Measurements from ENCODE around the gene TUBA1C.

TUBA1C gene

GRCh38 chr12:49283541-49284429 lies 18.9 kb downstream of the TUBA1C start:
- no peak for DNase-seq (ENCODE audit: low read depth, low spot score)

- DNase-seq (ENCODE audit: low read depth, low spot score) = no peak
Observed at GRCh38 chr12:49284672-49285071, 19.8 kb downstream of the TUBA1C start.

GRCh38 chr12:49287876-49288275 lies 23.0 kb downstream of the TUBA1C start:
- DNase-seq (ENCODE audit: low read depth, low spot score) = no peak

DNA sequence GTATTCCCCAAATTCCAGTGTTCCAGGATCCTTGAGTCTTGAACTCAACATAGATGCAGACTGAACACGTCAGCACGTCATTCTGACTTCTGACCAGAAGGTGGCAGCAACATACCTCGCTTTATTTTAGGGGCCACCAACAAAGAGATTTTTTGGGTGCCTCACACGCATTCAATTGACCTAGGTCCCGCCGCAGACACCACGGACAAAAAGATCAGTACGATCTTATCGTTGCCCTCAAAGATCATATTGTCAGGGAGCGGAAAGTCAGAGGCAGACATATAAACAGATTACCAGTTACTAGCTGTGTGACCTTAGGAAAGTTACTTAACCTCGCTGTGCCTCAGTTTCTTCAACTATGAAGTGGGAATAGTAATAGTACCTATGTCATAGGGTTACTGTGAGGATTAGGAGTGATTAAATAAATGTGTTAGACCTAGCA lies 23.6 kb downstream of the TUBA1C start:
- DNase-seq (ENCODE audit: low read depth, low spot score) = no peak

GRCh38 chr12:49288922-49289555 lies 24.2 kb downstream of the TUBA1C start:
- DNase-seq (ENCODE audit: low read depth, low spot score) = no peak

- no peak for DNase-seq (ENCODE audit: low read depth, low spot score)
Observed at GRCh38 chr12:49292729-49293055, 27.8 kb downstream of the TUBA1C start.

GRCh38 chr12:49293056-49293956 lies 28.4 kb downstream of the TUBA1C start:
- DNase-seq (ENCODE audit: low read depth, low spot score) = no peak

DNA sequence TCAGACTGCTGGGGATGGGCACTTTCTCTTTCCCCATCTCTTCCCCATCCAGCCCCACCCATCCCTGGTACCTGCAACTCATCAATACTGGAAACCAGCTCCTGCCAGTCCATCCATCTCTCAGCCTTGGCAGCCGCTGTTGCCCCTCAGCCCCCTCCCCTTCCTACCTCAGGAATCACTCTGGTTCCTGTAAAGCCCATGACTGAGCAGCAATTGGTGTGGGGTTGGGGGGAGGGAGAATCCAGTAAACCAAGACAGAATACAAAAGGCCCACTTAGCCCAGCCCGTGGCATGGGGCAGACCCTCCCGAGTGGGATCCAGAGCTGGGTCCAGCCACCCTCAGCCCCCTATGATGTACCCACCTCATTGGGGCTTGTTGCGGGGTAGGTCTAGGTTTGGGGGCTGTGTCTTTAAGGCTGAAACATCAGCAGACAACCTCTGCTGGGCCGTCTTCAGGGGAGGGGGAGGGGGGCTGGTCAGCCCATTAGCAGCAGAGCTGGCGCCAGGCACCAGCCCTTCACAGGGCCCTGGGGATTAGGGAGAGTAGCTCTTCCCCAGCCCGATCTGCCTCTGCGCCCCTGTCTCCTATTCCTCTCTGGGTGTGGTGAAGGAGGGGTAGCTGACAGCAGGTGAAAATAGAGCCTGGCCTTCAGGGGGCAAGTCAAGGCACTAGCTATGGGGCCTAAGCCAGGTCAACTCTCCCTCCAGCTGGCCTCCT lies 29.4 kb downstream of the TUBA1C start:
- no peak for DNase-seq (ENCODE audit: low read depth, low spot score)

GRCh38 chr12:49294804-49295081 lies 29.9 kb downstream of the TUBA1C start:
- no peak for DNase-seq (ENCODE audit: low read depth, low spot score)

DNA sequence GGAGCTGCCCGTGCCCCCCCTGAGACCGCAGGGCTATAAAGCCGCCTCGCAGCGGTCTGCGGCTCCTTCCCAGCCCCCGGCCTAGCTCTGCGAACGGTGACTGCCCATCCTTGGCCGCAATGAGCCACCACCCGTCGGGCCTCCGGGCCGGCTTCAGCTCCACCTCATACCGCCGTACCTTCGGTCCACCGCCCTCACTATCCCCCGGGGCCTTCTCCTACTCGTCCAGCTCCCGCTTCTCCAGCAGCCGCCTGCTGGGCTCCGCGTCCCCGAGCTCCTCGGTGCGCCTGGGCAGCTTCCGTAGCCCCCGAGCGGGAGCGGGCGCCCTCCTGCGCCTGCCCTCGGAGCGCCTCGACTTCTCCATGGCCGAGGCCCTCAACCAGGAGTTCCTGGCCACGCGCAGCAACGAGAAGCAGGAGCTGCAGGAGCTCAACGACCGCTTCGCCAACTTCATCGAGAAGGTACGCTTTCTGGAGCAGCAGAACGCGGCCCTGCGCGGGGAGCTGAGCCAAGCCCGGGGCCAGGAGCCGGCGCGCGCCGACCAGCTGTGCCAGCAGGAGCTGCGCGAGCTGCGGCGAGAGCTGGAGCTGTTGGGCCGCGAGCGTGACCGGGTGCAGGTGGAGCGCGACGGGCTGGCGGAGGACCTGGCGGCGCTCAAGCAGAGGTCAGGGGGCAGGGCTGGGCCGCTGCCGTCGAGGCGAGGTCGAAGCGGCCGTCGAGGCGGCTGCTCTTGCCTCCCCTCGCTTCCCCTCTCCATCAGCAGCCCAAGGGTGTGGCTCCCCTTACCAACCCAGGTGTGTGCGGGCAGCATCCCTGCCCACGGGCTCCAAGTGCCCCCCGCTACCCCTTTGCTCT lies 30.4 kb downstream of the TUBA1C start, which contains the start of gene PRPH:
PRPH (plus strand) TSS at position 66 of the 855 bp plus-strand sequence; CDS start at position 120, 54 bp downstream.
- no peak for DNase-seq (ENCODE audit: low read depth, low spot score)

DNA sequence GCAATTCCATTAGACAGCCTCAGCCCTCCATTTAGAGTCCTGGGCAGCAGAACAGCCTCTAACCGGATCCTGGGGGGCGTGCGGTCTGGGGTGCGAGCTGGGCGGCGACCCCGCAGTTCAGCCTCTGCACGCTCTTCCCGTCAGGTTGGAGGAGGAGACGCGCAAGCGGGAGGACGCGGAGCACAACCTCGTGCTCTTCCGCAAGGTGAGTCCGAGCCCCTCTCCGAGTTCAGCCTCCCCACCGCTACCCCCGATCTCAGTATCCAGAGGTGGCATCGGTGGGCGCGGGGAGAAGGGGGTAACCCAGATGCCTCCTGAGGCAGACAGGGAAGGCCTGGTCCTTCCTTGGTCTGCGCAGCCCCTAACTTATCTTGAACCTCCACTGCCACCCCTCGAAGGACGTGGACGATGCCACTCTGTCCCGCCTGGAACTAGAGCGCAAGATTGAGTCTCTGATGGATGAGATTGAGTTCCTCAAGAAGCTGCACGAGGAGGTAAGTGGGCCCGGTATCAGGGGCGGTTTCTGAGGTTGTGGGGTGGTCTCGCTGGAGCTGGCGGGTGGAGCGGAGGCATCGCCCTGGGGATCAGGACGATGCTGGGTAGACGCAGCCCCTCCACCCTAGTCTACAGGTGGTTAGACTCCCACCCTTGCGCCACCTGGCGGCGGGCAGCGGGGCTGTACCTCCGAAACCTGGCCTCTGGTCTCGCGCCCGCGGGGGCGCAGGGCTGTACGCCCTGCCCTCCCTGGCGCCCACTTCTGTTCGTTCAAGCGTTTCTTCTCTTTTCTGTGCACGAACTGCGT lies 31.4 kb downstream of the TUBA1C start:
- no peak for DNase-seq (ENCODE audit: low read depth, low spot score)

GRCh38 chr12:49296836-49297694 lies 32.2 kb downstream of the TUBA1C start:
- no peak for DNase-seq (ENCODE audit: low read depth, low spot score)

GRCh38 chr12:49297695-49298060 lies 32.8 kb downstream of the TUBA1C start:
- no peak for DNase-seq (ENCODE audit: low read depth, low spot score)

- no peak for DNase-seq (ENCODE audit: low read depth, low spot score)
Observed at GRCh38 chr12:49298160-49298559, 33.3 kb downstream of the TUBA1C start.

DNA sequence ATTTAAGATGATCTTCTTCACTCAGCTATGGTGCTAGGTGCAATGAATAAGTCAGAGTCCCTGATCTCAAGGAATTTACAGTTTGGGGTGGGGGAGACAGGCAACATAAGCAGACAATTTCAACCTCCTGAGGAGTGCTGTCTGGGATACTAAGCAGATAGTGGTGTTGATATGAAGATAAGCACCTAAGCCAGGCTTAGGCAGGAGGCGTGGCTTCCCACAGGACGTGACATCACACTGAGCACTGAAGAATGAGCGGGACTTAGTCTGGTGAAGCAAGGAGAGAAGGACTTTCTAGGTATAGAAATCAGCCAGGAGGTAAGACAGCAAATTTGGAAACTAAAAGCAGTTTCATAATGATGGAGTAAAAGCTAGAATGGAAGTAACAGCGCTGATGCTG lies 36.9 kb downstream of the TUBA1C start:
- no peak for DNase-seq (ENCODE audit: low read depth, low spot score)

- DNase-seq (ENCODE audit: low read depth, low spot score) = no peak
Observed at GRCh38 chr12:49304161-49304560, 39.3 kb downstream of the TUBA1C start.

- no peak for DNase-seq (ENCODE audit: low read depth, low spot score)
Observed at GRCh38 chr12:49305762-49306510, 41.1 kb downstream of the TUBA1C start.

- DNase-seq (ENCODE audit: low read depth, low spot score) = no peak
Observed at GRCh38 chr12:49309386-49309785, 44.5 kb downstream of the TUBA1C start.

Measured in brain pericyte (primary cell).